H1 (cell line): Measurements from ENCODE around the gene FAM131C. TPM values are rescaled to one million over a fixed set of nuclear protein-coding genes. Genes with fewer than 3 reads are reported as not detected.

ENCODE experiments used
- BCL11A ChIP-seq, 2 experiments: IDR thresholded peaks; one replicate each; pipeline ENCODE4 v1.6.1; 2011; ENCODE audit warnings: low read depth in 2 of 2, low read length in 2 of 2, mild to moderate bottlenecking in 2 of 2
- PHF8 ChIP-seq: fragments of 200-600 bp; sonication (generic); conservative IDR thresholded peaks from 2 replicates; pipeline ENCODE4 v1.7.1; 2012; ENCODE audit warnings: low read depth, mild to moderate bottlenecking, inconsistent platforms, low read length, moderate library complexity
- YY1 ChIP-seq: IDR thresholded peaks from 2 replicates; pipeline ENCODE4 v1.6.1; 2011; ENCODE audit warnings: low read depth, mild to moderate bottlenecking, low read length
- polyA plus RNA-seq, 7 experiments: library from polyadenylated mRNA; depleted of rRNA in 3 of 7; stranded (reverse) in 5 of 7; unstranded in 2 of 7; fragments of >200 nt in 5 of 7; fragments of 200-250 nt in 2 of 7; gene quantifications; 1 replicate in 5 of 7; 2 replicates in 1 of 7; 4 replicates in 1 of 7; pipeline versions ENCODE4 v1.2.1 to v1.2.3, GENCODE V29; 2011 to 2013; ENCODE audit warnings: missing spikeins in 2 of 7, mixed read lengths in 2 of 7
- total RNA-seq: library from RNA; stranded (reverse); fragmentation: NEBNext Ultra II Directional; extraction: Animal tissue kit (Norgen Biotek cat#: 25700); gene quantifications from 2 replicates; pipeline ENCODE4 v1.2.1, GENCODE V29; 2021

FAM131C gene
- total and polyA plus RNA-seq, 2 of the 8 experiments (the other 6 are each of a cell fraction or from before 2014, with no cell fraction given), result 0.73 to 0.78 TPM

DNA sequence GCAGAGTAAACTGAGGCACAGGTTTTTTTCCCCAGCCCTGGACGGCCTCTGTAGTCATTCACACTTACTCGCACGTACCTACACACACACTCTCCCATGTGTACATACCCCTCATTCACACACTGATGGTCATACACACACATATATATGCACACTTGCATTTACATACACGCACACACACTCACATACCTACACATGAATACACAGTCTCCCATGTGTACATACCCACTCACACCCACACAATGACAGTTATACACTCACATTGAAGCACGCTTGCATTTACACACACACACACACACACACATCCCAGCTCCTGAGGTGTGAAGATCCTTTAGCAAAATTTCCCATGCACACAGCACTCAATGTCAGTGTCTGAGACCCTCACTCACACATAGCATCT, 766 bp upstream of the FAM131C start (continued):
- TF ChIP-seq PHF8, result no peak
- no peak for TF ChIP-seq YY1
- no peak for TF ChIP-seq BCL11A (IDR thresholded peaks at IDR 0.05; ENCODE audit: low read depth in 2 of 2, low read length in 2 of 2)
